PC-3 (cell line): ENCODE data around the gene CPVL. TPM values are rescaled to one million over a fixed set of nuclear protein-coding genes. Genes with fewer than 3 reads are reported as not detected.
A peak's percentile ranks its signal among the peaks of the same experiment; 100 is the strongest.

Experiments
- ATAC-seq: fragments of 200-7000 bp; cut with Tn5 transposase; 2 replicates; pipeline ENCODE4 v1.9.1; 2020; ENCODE audit warnings: mild to moderate bottlenecking, moderate library complexity
- BruUV-seq: library from RNA; stranded (reverse); fragments of 400-500 nt; replicated peaks from 2 replicates; lab custom pipeline; 2021; lab: Mats Ljungman, UMichigan
- CTCF ChIA-PET: fragments of 300-600 bp; sonication (Branson Sonifier 250); formaldehyde crosslinking; loops from one replicate; lab custom pipeline; 2022; ENCODE audit warnings: antibody characterized with exemption; lab: Charles Lee
- POLR2A ChIA-PET: fragments of 300-600 bp; sonication (Branson Sonifier 250); formaldehyde crosslinking; loops from one replicate; lab custom pipeline; 2022; ENCODE audit warnings: antibody characterized with exemption; ENCODE audit not compliant: unreplicated experiment; lab: Charles Lee
- DNase-seq: peaks from one replicate; pipeline ENCODE4 v3.0.0-alpha.2; 2015
- H2AFZ ChIP-seq: fragments of 300-600 bp; sonication (generic); 2 replicates; pipeline ENCODE4 v1.6.0; 2016; ENCODE audit warnings: antibody characterized with exemption, low read length
- H3F3A ChIP-seq: fragments of 300-600 bp; sonication (generic); one replicate; pipeline ENCODE4 v1.6.0; 2017; ENCODE audit warnings: antibody characterized with exemption, low read length, control low read depth, mild to moderate bottlenecking; ENCODE audit not compliant: unreplicated experiment
- H3K27ac ChIP-seq: fragments of 300-600 bp; sonication (generic); 2 replicates; pipeline ENCODE4 v1.5.1; 2016; ENCODE audit warnings: mild to moderate bottlenecking, low read length
- H3K27me3 ChIP-seq: fragments of 300-600 bp; sonication (generic); 2 replicates; pipeline ENCODE4 v1.6.1; 2016; ENCODE audit warnings: low read length, mixed read lengths
- H3K36me3 ChIP-seq: fragments of 300-600 bp; sonication (generic); 2 replicates; pipeline ENCODE4 v1.6.1; 2016; ENCODE audit warnings: low read depth, mixed run types, low read length, mixed read lengths
- H3K4me1 ChIP-seq: fragments of 300-600 bp; sonication (generic); 2 replicates; pipeline ENCODE4 v1.5.1; 2016; ENCODE audit warnings: low read length; ENCODE audit not compliant: insufficient read depth
- H3K4me2 ChIP-seq: fragments of 300-600 bp; sonication (generic); 2 replicates; pipeline ENCODE4 v1.6.0; 2016; ENCODE audit warnings: low read length
- H3K4me3 ChIP-seq: fragments of 300-600 bp; sonication (generic); 2 replicates; pipeline ENCODE4 v1.5.1; 2016; ENCODE audit warnings: mild to moderate bottlenecking, low read length, mixed read lengths
- H3K79me2 ChIP-seq: fragments of 300-600 bp; sonication (generic); 2 replicates; pipeline ENCODE4 v1.6.1; 2017; ENCODE audit warnings: low read length, mixed read lengths
- H3K9ac ChIP-seq: fragments of 300-600 bp; sonication (generic); 2 replicates; pipeline ENCODE4 v1.6.0; 2016; ENCODE audit warnings: mild to moderate bottlenecking, low read length
- H3K9me2 ChIP-seq: fragments of 300-600 bp; sonication (generic); replicated peaks from 2 replicates; pipeline ENCODE4 v1.6.1; 2016; ENCODE audit warnings: mixed run types, low read length, mixed read lengths
- H3K9me3 ChIP-seq: fragments of 300-600 bp; sonication (generic); 2 replicates; pipeline ENCODE4 v1.6.1; 2016; ENCODE audit warnings: low read length, mixed read lengths
- H4K20me1 ChIP-seq: fragments of 300-600 bp; sonication (generic); 2 replicates; pipeline ENCODE4 v1.6.1; 2016; ENCODE audit warnings: low read length, mixed read lengths
- EZH2 ChIP-seq: fragments of 300-600 bp; sonication (generic); IDR thresholded peaks from one replicate; pipeline ENCODE4 v1.6.1; 2017; ENCODE audit warnings: antibody characterized with exemption, mild to moderate bottlenecking, low read length; ENCODE audit not compliant: unreplicated experiment
- EZH2phosphoT487 ChIP-seq: fragments of 300-600 bp; sonication (generic); IDR thresholded peaks from 2 replicates; pipeline ENCODE4 v1.6.1; 2018; ENCODE audit warnings: mild to moderate bottlenecking, antibody characterized with exemption, low read length, borderline replicate concordance
- intact Hi-C: fragments of 100-400 bp; cut with micrococcal nuclease; formaldehyde crosslinking; loops from 2 replicates; pipeline ENCODE4 v1.9.0; 2023
- total RNA-seq: library from RNA; depleted of rRNA; stranded (reverse); fragments of >200 nt; gene quantifications from 2 replicates; pipeline ENCODE4 v1.2.3, GENCODE V29; 2014
- TF ChIP-seq, protein P1 (sequence below): fragments of 300-600 bp; sonication (generic); conservative IDR thresholded peaks from 2 replicates; pipeline ENCODE4 v1.5.1; 2017; ENCODE audit warnings: antibody characterized with exemption, low read depth, mild to moderate bottlenecking, low read length

The CPVL gene
- total RNA-seq, 1 experiment from 2014 or later: 14.7 TPM

DNA sequence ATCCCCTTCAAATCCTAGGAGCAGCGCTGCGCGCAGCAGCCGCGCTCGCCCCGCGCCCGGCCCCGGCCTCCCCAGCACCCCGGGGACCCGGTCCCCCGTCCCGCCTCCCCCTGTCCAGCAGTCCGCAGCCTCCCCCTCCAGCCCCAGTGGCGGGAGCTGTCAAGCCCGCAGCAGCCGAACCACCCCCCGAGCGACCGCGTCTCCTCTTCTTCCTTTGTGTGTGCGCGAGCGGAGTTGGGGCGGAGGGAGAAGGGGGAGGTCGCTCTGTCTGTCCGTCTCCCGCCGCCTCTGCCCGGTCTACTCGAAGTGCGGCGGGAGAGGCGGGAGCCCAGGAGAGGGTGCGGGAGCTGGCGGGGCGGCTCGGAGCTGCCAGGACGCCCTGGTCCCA is 47.9 kb upstream of the CPVL start:
- ChIA-PET CTCF (no interaction called here), POLR2A (no interaction called here)
- Histone ChIP-seq H3K79me2 (no peaks in the 10 kb centered on the region), H3F3A (no peaks in the 10 kb centered on the region), H2AFZ (peak overlapping the region; percentile 93), H3K4me1 (peaks cover 18% of the 10 kb centered on the region), H3K9me2 (no peaks in the 10 kb centered on the region), H3K27me3 (no peaks in the 10 kb centered on the region), H3K27ac (no peak overlapping the region), H4K20me1 (no peaks in the 10 kb centered on the region), H3K4me2 (peak overlapping the region; percentile 92), H3K36me3 (no peaks in the 10 kb centered on the region), H3K9ac (peak overlapping the region; percentile 47), H3K4me3 (peak overlapping the region; percentile 93), H3K9me3 (no peaks in the 10 kb centered on the region)
- TF ChIP-seq EZH2phosphoT487: no peak
- TF ChIP-seq, protein P1, sequence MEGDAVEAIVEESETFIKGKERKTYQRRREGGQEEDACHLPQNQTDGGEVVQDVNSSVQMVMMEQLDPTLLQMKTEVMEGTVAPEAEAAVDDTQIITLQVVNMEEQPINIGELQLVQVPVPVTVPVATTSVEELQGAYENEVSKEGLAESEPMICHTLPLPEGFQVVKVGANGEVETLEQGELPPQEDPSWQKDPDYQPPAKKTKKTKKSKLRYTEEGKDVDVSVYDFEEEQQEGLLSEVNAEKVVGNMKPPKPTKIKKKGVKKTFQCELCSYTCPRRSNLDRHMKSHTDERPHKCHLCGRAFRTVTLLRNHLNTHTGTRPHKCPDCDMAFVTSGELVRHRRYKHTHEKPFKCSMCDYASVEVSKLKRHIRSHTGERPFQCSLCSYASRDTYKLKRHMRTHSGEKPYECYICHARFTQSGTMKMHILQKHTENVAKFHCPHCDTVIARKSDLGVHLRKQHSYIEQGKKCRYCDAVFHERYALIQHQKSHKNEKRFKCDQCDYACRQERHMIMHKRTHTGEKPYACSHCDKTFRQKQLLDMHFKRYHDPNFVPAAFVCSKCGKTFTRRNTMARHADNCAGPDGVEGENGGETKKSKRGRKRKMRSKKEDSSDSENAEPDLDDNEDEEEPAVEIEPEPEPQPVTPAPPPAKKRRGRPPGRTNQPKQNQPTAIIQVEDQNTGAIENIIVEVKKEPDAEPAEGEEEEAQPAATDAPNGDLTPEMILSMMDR: no peak
- no peak for TF ChIP-seq EZH2
- BruUV-seq: no TSS peak
- DNase-seq (no peak), ATAC-seq (peak; percentile 9)
- intact Hi-C loops: loop anchor here (10.0 kb wide), 1 partner anchor 411 kb away; no protein-coding TSS in a partner anchor

DNA sequence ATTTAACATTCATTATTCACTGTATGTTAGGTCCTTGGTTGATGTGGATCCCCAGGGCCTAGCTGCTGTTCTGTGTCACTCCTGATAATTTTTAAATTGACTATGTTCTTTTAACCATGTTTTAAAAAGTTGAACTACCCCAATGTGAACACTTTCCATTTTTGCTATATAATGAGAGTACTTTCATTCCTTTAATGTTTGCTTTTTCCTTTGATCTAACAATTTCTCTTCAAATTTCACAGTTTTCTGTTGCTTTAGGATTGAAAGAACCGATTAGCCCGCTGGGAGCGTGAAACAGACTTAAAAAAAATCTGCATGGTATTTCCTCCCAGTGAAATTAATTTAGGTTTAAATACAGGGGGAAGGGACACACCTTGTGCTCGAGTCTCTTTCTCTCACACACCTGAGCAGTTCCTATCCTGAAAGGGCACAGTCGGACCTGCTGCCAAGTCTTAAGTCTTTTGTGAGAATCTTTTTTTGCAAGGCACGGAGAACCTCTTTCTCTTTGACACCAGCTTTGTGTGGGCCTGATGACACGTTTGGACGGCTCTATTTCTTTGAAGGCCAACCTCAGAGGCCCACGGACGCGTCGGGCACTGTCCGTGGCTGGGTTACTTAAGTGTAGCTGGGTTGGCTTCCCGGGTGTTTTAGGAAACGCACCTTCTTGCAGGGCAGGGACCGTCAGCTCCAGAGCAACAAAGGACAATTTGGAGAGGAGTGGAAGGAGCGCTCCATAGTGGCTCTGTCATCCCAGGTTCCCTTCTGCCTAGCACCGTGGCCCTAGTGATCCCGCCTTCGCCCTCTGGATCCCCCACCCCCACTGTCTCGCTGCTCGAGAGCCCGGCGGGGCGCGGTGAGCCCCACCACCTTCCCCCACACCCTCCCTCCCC is 47.2 kb upstream of the CPVL start:
- TF ChIP-seq EZH2: no peak
- TF ChIP-seq, protein P1: no peak
- TF ChIP-seq EZH2phosphoT487: no peak
- Histone ChIP-seq H3K9me2 (no peaks in the 10 kb centered on the region), H4K20me1 (no peaks in the 10 kb centered on the region), H3K9me3 (no peaks in the 10 kb centered on the region), H3K4me3 (peak overlapping the region; percentile 93), H3K4me2 (peak overlapping the region; percentile 92), H3K27ac (no peak overlapping the region), H3K9ac (no peak overlapping the region), H3K79me2 (no peaks in the 10 kb centered on the region), H3K36me3 (no peaks in the 10 kb centered on the region), H2AFZ (peak overlapping the region; percentile 93), H3K4me1 (peaks cover 18% of the 10 kb centered on the region), H3F3A (no peaks in the 10 kb centered on the region), H3K27me3 (no peaks in the 10 kb centered on the region)
- intact Hi-C loops: loop anchor here (10.0 kb wide), 1 partner anchor 411 kb away; no protein-coding TSS in a partner anchor
- ATAC-seq (peak; percentile 1; the same call in 1 of the 2 replicates), DNase-seq (no peak)
- no TSS peak for BruUV-seq
- CTCF ChIA-PET: no interaction called here
- POLR2A ChIA-PET: no interaction called here

DNA sequence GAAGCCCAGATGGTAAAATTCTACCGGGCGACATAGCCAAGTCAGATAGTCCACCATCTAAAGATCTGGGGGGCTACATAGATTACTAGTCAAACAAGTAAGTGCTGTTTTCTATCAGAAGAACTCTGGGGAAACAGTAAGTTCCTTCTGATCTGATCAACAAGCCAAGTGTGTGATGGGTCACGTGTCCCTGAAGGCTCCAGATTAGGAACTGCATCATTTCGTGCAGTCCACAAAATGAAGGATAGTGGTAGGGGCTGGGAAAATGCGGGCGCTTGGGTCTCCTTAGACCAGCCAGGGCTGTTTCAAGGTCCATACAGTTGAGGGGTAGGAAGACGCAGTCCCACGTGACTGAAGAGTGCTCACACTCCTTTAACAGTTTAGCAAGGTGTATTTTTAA is 46.5 kb upstream of the CPVL start:
- Histone ChIP-seq H3K4me1 (peaks cover 18% of the 10 kb centered on the region), H2AFZ (no peak overlapping the region), H3K27me3 (no peaks in the 10 kb centered on the region), H3F3A (no peaks in the 10 kb centered on the region), H4K20me1 (no peaks in the 10 kb centered on the region), H3K36me3 (no peaks in the 10 kb centered on the region), H3K9ac (no peak overlapping the region), H3K27ac (no peak overlapping the region), H3K9me2 (no peaks in the 10 kb centered on the region), H3K4me2 (no peak overlapping the region), H3K79me2 (no peaks in the 10 kb centered on the region), H3K9me3 (no peaks in the 10 kb centered on the region), H3K4me3 (no peak overlapping the region)
- intact Hi-C loops: loop anchor here (10.0 kb wide), 1 partner anchor 412 kb away; no protein-coding TSS in a partner anchor
- ATAC-seq (no peak), DNase-seq (no peak)
- BruUV-seq: no TSS peak
- no peak for TF ChIP-seq EZH2
- TF ChIP-seq, protein P1: no peak
- TF ChIP-seq EZH2phosphoT487: no peak
- POLR2A ChIA-PET: no interaction called here
- CTCF ChIA-PET: no interaction called here
